Ureter (tissue), 1 donor: ENCODE data around the gene COMT. TPM values are rescaled to one million over a fixed set of nuclear protein-coding genes. Genes with fewer than 3 reads are reported as not detected.
"Not testable (repeated sequence)": the region's sequence is repeated elsewhere in the genome, so short reads cannot be mapped to it uniquely, and the experiment has no call there.

Experiments used
- DNase-seq: peaks from one replicate; pipeline ENCODE4 v3.0.0-alpha.2; 2020; ENCODE audit warnings: low spot score
- total RNA-seq: library from RNA; stranded (reverse); gene quantifications from one replicate; pipeline ENCODE4 v1.2.4, GENCODE V29; 2023
- donor health status: DM: yes; HTN: yes; CAD: no.

The COMT gene
- total RNA-seq, 1 donor from 2014 or later: 202 TPM

DNA sequence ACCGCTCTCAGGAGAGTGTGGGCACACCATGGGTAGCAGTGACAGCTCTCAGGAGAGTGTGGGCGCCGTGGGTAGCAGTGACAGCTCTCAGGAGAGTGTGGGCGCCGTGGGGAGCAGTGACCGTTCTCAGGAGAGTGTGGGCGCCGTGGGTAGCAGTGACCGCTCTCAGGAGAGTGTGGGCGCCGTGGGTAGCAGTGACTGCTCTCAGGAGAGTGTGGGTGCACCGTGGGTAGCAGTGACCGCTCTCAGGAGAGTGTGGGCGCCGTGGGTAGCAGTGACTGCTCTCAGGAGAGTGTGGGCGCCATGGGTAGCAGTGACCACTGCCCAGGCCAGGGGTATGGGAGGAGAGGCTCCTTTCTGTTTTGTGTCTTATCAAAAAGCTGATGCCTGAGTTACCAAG, 33.7 kb upstream of the COMT start:
- not testable (repeated sequence) for DNase-seq

DNA sequence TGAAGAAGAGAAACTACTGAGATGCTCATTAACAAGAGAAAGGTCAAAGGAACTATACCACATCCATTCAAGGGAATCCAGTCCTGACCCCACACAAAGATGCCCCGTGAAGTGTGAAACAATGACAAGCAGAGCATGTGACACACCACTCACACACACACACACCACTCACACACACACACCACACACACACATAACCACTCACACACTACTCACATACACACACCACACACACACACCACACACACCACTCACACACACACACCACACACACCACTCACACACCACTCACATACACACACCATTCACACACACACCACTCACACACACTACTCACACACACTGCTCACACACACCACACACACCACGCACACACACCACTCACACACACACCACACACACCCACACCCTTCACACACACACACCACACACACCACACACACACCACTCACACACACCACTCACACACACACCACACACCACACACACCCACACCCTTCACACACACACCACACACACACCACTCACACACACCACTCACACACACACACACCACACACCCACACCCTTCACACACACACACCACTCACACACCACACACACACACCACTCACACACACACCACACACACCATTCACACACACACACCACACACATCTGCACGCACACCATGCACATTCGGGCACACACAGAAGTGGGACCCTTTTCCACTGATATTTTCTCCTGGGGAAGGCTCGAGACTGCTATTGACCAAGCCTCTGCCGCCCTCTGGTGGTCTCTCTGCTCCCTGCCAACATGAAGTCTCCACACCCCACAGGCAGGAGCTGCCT, 32.0 kb upstream of the COMT start:
- DNase-seq: peak; percentile 87

DNA sequence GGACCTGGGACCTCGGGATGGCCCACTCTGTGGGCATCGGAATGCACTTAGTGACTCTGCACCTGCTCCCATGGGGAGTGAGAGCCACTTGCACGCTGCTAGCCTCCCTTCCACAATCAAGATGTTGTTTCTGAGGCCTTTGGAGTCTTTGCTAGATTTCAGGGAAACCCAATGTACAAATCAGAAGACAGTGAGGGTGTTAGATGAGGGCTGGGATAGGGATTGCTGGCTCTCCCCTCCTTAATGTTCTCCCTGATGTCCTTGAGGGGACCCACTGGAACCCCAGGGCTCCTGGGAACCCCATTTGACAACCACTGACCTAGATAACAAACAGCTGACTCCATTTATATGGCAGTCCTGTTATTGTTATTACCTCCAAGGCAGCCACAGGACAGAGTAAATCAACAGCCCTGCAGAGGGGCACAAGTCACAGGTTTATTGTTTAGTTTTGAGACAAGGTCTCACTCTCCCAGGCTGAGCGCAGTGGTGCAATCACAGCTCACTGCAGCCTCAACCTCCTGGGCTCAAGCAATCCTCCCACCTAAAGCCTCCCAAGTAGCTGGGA, 31.3 kb upstream of the COMT start:
- no peak for DNase-seq

DNA sequence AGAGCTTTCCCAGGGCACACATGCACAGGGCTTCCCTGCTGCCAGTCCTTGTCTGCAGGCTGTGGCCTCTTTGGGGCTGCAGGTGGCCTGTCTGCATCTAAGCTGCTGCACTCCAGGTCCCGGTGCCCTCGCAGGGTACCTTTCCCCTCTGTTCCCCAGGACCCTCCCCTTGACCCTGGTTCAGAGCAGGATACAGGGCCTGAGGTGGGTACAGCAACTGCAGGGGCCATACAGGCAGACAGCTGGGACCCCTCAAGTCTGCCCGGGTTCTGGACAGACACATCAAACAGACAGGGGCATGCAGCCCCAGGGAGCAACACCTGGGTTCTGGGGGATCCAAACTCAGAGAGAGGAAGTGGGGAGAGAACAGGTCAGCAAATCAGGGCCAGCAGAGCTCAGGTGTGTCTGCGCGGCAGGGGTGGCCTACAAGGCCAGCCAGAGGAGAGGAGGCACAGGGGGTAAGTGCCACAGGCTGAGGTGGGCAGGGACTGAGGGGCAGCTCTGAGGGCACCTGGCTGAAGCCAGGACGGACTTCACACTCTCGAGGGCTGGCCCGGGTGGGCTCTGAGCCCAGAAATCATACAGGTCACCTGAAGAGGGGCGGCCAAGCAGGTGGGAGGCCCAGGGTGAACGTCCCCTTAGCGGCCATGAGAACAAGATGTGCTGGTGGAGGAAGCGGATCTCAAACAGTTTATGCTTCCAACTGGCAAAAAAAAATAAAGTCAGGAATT, 29.9 kb upstream of the COMT start:
- no peak for DNase-seq

DNA sequence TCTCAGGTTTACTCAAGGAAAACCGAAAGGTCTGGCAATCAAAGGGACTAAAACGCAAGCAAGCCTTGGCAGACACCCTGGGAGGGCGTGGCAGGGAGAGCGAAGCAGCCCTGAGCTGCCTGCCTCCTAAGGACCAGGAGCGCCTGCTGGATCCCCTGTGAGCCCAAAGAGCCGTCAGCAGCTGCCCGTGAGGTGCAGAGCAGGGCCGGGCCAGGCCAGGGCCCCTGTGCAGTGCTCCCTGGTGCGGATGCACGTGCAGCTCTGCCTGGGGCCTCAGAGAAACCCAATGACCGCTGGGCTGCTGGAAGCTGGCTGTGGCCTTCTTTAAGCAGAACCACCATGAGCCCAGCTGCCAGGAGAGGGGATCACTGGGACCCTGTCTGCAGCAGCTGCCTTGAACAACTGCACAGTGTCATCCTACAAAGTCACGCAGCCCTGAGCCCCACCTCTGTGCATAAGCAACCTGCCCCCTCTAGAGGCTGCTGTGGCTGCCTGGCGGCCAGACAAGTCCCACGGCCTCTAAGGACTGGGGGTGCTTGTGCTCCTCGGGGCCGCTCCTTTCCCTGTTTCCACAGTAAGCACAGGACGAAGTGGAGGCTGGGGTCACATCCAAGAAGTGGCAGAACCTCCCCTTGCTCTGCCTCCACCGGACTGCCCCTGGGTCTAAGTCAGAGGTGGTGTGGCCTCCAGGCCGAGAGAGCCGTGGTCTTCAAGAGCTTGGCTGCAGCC, 29.1 kb upstream of the COMT start:
- no peak for DNase-seq

DNA sequence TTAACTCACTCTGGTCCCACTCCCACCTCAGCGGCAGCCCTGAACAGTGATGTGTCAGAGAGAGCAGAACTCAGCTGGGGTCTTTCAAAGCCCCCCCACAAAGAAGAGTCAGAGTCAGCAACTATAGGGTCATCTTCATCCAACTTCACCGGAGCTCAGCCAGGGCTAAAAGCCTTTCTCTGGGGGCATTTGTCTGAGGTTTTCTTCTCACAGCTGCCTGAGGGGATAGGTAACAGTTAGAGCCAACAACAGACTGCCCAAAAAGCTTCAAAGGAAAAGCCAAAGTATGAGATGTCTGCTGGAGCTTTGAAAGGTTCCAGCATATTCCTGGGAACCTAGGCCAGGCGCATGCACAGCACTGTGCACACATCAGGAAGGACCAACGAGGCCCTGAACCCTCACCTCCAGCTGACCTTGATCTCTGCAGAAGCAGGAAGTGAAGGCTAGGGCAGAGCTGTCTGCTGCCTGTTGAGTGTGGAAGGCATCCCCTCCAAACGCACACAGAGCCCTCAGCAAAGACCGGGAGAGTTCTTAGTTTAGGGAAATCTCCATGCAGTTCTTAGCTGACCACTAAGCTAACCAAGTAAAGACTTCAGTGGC, 28.1 kb upstream of the COMT start:
- no peak for DNase-seq

DNA sequence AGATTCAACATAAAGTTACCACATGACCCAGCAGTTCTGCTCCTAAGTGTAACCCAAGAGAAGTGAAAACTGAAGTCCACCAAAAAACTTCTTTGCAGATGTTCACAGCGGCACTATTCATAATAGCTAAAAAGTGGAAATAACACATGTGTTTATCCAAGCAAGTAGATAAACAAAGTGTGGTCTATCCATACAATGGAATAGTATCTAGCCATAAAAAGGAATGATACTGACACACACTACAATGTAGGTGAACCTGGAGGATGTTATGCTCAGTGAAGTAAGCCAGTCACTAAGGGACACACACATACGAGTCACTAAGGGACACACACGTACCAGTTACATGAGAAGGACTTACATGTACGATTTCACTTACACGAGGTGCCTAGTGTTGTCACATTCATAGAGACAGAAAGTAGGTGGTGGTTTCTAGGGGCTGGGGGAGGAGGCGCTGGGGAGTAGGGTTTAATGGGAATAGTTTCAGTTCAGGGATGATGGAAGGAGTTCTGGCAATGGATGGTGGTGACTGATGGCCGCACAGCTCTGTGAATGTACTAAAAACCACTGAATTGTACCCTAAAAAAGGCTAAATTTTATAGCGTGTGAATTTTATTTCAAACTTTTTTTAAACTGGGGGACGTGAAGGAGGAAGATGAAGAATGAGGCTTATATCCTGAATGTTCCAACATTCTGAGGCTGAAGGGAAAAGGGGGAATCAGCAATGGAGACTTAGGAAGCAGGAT, 27.2 kb upstream of the COMT start:
- DNase-seq: no peak

DNA sequence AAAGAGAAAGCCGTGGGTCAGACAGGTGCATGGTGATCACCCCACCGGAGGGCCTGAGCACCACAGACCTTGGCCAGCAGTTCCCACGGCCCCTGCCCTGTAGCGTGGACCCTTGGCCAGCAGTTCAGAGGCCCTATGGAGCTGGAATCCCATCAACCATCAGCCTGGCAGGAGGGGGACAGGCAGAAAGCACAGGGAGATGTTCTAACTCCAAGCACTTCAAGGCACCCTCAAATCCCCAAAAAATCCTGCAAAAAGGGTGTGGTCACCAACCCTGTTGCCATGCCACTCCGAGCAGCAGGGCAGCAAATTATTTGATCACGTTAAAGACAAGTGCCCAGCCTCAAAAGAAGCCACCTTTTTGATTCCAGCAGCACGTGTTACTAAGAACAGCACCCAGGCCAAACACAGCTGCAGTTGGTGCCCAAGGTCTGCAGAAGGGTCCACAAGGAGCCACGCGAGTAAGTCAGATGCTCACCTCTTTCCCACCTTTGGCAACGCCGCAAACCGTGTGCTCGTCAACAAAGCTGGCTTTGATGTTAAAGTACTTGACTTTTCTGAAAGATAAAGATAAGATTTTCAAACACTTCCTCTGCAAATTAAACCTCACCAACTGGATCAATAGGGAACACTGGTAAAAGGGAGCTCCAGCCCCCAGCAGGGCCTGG, 26.2 kb upstream of the COMT start:
- DNase-seq: no peak

DNA sequence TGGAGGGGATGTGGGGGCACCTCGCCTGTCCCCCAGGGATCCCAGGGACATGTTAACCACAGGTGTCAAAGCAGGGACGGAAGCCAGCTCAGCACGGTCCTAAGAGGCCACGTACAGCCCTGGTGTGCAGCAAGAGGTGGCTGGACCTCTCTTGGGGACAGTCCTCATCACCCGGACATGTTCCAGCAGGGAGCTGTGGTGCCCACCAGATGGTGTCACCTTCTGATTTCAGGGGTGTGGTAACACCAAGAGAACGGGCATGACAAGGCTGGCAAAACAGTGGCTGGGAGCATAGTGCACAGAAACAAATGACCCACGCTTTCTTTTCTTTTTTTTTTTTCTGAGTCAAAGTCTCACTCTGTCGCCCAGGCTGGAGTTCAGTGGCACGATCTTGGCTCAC, 25.6 kb upstream of the COMT start:
- no peak for DNase-seq

DNA sequence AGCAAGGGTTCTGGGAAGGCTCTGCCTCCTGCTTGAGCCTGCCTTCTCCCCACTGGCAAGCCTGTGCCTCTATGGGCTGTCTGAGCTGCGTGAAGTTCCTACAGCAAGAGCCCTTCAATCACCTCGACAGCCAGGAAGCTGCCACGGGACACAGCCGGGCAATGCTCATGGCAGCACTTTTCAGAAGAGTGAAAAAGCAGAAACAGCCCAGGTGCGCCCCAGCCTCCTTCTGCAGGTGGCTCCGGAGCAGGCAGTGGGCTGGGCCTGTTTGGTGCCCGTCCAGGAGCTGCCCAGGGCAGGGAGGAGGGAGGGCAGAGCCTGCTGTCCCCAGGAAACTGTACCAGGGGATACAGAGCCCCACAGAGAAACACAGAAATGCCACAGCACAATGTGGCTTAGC, 24.6 kb upstream of the COMT start:
- DNase-seq: no peak

DNA sequence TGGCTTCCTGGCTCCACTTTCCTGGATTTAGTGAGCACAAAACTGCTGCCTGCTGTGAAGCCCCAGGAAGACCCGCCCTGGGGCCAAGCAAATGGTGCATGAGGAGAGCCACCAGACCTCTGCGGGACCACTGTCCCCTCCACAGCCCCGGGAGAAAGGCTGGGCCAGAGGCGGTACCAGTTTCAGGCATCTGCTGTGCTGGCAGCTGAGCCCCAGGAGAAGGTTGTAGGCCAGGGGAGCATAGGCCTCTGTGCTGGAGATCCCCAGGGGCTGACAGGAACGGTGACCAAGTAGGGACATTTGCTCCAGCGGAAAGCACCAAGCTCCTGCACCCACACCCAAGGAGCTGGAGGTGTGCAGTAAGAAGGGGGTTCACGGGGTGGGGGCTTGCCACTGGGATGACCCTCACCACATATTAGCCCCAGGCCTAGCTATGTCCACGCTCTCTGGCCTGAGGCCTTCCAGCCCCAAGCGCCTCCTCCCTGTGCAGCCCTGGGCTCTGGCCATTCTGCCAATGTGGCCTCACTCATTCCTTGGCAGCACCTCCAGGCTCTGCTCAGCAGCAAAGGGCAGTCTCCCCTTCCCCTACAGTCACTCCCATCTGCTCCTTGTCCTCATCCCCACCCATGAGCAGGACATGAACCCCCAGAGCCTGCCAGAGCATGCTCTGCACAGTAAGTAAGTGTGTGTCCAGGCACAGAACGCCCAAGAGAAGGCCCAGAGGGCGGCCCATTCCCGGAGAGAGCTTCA, 24.0 kb upstream of the COMT start:
- no peak for DNase-seq

DNA sequence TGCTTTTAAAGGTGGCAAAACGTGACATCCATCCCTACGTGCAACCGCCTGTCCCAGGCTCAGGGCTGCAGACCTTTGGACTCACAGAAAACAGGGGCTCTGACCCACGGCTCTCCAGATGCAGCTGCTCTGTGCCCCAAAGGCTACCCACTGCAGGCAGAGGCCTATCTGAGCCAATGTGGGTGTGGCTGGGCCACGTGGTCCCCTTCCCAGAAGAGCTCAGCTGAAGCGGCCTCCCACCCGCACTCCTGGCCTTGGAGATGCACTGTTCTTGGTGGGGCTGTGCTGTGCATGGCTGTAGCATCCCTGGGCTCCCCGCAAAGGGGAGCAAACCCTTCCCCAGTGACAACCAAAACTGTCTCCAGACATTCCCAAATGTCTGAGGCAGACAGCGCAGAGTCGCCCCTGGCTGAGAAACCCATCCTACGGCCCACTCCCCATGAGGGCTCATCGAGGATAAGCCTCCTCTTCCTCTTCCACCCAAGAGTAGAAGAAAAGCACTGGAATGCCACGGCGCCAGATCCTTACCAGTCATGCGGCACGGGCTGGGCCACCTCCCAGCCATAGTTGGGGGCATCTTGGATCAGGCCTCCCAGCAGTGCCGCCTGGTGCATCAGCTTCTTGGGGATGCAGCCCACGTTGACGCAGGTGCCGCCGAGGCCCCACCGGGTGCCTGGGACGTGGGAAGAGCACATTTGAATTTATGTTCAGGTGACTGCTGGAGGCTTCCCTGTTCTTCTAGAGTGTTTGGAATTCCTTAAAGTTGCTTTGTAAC, 23.1 kb upstream of the COMT start:
- DNase-seq: no peak

DNA sequence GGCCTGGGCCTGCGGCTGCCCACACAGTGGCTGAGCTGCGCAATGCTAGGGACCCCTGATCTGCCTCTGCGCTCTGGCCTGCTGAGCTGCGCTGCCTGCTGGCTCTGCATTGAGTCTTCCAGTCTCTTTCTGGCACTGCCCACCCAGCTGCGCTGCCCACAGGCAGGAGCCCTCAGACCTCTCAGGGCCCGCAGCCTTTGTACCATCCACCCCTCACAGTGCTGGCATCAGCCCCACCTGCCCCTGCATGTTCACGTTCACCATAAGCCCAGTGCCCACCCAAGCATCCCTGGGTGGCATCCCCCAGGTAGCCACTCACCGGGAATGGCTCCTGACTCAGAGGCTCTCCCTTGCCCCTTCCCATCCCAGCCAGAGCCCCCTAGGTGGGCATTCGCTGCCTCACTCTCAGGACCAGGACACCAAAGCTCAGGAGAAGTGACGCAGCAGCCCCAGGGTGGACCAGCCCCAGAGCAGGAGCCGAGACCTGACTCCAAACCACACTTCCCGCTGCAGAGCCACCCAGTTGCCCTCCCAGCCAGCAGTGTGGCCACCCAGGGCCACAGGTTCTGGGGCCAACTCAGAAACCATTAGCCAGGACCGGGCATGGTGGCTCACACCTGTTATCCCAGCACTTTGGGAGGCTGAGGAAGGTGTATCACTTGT, 21.7 kb upstream of the COMT start:
- DNase-seq: no peak

DNA sequence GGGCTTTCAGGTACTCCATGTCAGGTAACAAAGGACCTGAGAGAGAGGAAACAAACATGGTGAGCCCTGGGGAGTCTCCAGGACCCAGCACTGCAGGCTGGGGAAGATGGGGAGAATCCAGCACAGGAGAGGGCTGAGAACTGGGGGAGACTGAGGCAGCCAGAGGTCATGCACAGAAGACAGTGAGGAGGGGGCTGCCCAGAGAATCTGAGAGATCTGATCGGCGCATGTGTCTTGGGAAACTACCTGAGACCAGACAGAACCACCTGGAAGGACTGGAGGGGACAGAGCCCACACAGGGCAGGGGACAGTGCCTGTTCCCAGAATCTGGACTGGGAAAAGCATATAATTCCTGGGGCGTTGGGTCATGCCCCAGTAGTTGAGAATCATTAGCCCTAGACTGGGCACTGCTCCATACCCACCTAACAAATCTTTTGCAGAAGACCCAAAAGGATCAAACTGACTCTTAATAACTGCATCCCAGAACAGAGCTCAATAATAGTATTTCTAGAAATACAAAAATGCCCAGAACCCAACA, 20.0 kb upstream of the COMT start:
- no peak for DNase-seq

DNA sequence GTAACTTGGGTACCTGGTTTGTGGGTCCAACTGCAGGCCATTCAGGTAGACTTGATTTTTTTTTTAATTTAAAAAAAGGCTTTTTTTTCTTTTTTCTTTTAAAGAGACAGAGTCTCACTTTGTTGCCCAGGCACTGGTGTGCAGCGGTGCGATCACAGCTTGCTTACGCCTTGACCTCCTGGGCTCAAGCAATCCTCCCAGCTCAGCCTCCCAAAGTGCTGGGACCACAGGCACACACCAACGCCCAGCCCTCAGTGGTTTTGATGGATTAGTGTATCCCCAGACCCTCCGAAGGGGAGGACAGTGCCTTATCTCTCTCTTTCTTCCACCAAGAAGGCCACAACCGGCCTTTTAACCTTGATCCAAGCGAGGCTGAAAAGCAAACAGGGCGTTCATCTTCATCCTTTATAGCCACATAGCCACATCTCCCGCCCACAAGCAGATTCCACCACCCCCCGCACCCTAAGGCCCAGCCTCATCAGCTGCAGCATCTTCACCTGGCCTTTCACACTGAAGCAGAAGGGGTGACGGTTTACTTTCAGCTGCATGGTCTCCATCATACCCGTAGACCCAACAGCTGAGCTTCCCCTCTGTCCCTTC, 17.6 kb upstream of the COMT start:
- DNase-seq: no peak

DNA sequence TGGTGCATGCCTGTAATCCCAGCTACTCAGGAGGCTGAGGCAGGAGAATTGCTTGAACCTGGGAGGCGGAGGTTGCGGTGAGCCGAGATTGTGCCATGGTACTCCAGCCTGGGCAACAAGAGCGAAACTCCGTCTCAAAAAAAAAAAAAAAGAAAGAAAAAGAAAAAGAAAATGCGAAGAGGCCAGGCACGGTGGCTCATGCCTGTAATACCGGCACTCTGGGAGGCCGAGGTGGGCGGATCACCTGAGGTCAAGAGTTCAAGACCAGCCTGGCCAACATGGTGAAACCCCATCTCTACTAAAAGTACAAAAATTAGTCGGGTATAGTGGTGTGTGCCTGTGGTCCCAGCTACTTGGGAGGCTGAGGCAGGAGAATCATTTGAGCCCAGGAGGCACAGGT, 15.5 kb upstream of the COMT start:
- DNase-seq: not testable (repeated sequence)

DNA sequence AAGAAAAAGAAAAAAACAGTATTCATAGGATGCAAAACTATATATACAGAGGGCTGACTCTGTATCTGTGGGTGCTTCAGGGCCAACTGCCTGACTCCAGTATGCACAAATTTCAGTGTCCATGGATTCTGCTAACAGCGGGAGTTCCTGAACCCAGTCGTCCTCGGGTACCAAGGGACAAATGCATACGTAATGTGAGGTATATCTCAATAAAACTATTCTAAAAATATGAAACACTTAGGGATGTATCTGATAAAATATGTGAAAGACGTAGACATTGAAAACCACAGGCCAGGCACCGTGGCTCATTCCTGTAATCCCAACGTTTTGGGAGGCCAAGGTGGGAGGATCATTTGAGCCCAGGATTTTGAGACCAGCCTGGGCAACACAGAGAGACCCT, 13.9 kb upstream of the COMT start:
- DNase-seq: no peak

DNA sequence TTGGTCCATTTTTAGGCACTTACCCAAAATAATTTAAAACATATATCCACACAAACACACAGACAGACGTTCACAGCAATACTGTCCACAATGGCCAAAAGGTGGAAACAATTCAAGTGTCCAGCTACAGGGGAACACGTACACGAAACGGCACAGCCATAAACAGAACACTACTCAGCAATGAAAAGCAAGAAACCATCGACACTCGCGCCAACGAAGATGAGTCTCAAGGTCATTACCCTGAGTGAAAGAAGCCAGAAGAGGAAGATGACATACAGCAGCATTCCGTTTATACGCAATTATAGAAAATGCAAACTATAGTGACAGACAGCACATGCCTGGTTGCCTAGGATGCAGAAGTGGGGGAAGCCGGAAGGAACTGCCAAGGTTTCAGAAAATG, 13.4 kb upstream of the COMT start:
- no peak for DNase-seq
